Immature natural killer cell (primary cell): ENCODE data around the gene GABRG3. TPM values are rescaled to one million over a fixed set of nuclear protein-coding genes. Genes with fewer than 3 reads are reported as not detected.

Experiments used
- DNase-seq, 3 donors: peaks; one replicate each; pipeline ENCODE4 v3.0.0; 2022; ENCODE audit warnings: mixed read lengths in 1 of 3
- H3K27ac Mint-ChIP-seq, 6 donors: one replicate each; pipeline ENCODE4 v1.8.0; 2020; ENCODE audit warnings: mixed read lengths in 6 of 6, mild to moderate bottlenecking in 5 of 6, inconsistent platforms in 4 of 6, moderate library complexity in 3 of 6
- H3K27me3 Mint-ChIP-seq, 3 donors: one replicate each; pipeline ENCODE4 v1.8.0; 2020 to 2021; ENCODE audit warnings: low read depth in 3 of 3, mild to moderate bottlenecking in 3 of 3, mixed read lengths in 3 of 3, moderate library complexity in 3 of 3, inconsistent platforms in 1 of 3
- H3K36me3 Mint-ChIP-seq, 3 donors: one replicate each; pipeline ENCODE4 v1.8.0; 2020; ENCODE audit warnings: mixed read lengths in 3 of 3, inconsistent platforms in 2 of 3, mild to moderate bottlenecking in 2 of 3
- H3K4me1 Mint-ChIP-seq, 2 donors: one replicate each; pipeline ENCODE4 v1.8.0; 2020; ENCODE audit warnings: inconsistent platforms in 2 of 2, mild to moderate bottlenecking in 2 of 2, mixed read lengths in 2 of 2, moderate library complexity in 1 of 2
- H3K4me3 Mint-ChIP-seq, 5 donors: one replicate each; pipeline ENCODE4 v1.8.0; 2020; ENCODE audit warnings: mild to moderate bottlenecking in 5 of 5, mixed read lengths in 5 of 5, inconsistent platforms in 3 of 5, moderate library complexity in 3 of 5
- H3K9me3 Mint-ChIP-seq, 6 donors: one replicate each; pipeline ENCODE4 v1.8.0; 2020; ENCODE audit warnings: mild to moderate bottlenecking in 6 of 6, mixed read lengths in 6 of 6, inconsistent platforms in 4 of 6, moderate library complexity in 3 of 6
- polyA plus RNA-seq, 3 donors: library from polyadenylated mRNA; unstranded; fragments of 300-500 nt; fragmentation: Illumina TruSeq; gene quantifications; one replicate each; pipeline ENCODE4 v1.2.3, GENCODE V29; 2021

The GABRG3 gene
- polyA plus RNA-seq, 3 donors from 2014 or later: not detected

- Mint-ChIP-seq H3K4me1 (no peaks in the 10 kb centered on the region), H3K27me3 (peaks cover 0 to 2% (median 2%) of the 10 kb centered on the region in 3 donors), H3K36me3 (no peaks in the 10 kb centered on the region), H3K4me3 (no peak overlapping the region), H3K27ac (no peak overlapping the region), H3K9me3 (peaks cover 9 to 38% (median 18%) of the 10 kb centered on the region in 6 donors)
- DNase-seq: no peak
Observed at GRCh38 chr15:27464941-27465612, 494.1 kb downstream of the GABRG3 start.

- Mint-ChIP-seq H3K4me1 (no peaks in the 10 kb centered on the region), H3K27me3 (peaks cover 0 to 2% (median 0%) of the 10 kb centered on the region in 3 donors), H3K36me3 (no peaks in the 10 kb centered on the region), H3K9me3 (peaks cover 4 to 27% (median 15%) of the 10 kb centered on the region in 6 donors), H3K27ac (no peak overlapping the region), H3K4me3 (no peak overlapping the region)
- no peak for DNase-seq
Observed at GRCh38 chr15:27466758-27467157, 495.8 kb downstream of the GABRG3 start.

- Mint-ChIP-seq H3K27ac (no peak overlapping the region), H3K9me3 (peaks cover 0 to 27% (median 12%) of the 10 kb centered on the region in 6 donors), H3K4me1 (no peaks in the 10 kb centered on the region), H3K4me3 (no peak overlapping the region), H3K36me3 (no peaks in the 10 kb centered on the region), H3K27me3 (peaks cover 0 to 2% (median 0%) of the 10 kb centered on the region in 3 donors)
- DNase-seq: no peak
Observed at GRCh38 chr15:27468151-27468591, 497.2 kb downstream of the GABRG3 start.

- Mint-ChIP-seq H3K36me3 (no peaks in the 10 kb centered on the region), H3K27me3 (no peaks in the 10 kb centered on the region), H3K4me1 (no peaks in the 10 kb centered on the region), H3K27ac (no peak overlapping the region), H3K9me3 (peaks cover 2 to 12% (median 6%) of the 10 kb centered on the region in 6 donors), H3K4me3 (no peak overlapping the region)
- DNase-seq: no peak
Observed at GRCh38 chr15:27473845-27474244, 502.9 kb downstream of the GABRG3 start.

- no peaks in the 10 kb centered on the region for H3K4me1 Mint-ChIP-seq
- peaks cover 2 to 8% (median 5%) of the 10 kb centered on the region in 6 donors for H3K9me3 Mint-ChIP-seq
- no peak overlapping the region for H3K27ac Mint-ChIP-seq
- DNase-seq: no peak
- H3K27me3 Mint-ChIP-seq: peaks cover 0 to 1% (median 0%) of the 10 kb centered on the region in 3 donors
- H3K4me3 Mint-ChIP-seq: no peak overlapping the region
- H3K36me3 Mint-ChIP-seq: no peaks in the 10 kb centered on the region
Observed at GRCh38 chr15:27475395-27475794, 504.4 kb downstream of the GABRG3 start.

DNA sequence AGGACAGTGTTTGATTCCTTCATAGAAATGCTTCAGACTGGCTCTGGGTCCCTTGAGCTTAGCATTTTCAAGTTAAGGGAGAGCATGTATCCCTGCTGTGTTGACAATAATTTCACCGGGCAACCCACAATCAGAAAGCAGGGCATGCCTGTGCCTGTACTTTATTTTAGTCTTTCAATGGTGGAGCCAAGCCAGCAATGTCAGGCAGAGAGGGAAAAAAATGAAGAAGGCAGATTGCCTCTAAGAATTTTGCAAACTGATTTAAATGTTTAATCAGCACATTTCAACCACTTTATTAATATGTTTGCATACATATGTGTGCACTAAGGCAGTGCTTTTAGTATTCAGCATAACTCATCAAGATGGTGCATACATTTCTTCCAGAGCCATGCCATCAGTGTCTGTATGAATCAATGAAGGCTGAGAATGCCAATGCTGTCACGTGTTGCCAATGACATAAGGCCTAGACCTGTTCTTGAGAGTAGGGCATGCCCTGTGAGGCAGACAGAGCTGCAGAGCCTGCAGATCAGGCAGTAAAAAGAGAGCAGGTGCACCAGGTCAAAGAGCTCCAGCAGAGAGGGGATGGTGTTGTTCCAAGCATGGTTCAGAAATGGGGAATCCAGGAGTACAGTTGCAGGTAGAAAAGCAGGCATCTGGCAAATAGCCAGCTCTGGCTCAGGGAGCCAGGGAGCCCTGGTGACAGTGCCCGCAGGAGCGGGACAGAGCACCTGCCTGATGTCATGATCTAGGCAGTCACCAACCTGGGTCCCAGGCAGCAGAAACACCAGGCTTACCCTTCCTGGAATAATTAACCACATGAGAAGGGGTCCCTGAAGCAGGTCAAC is 508.5 kb downstream of the GABRG3 start:
- DNase-seq: no peak
- Mint-ChIP-seq H3K27me3 (peaks cover 0 to 2% (median 1%) of the 10 kb centered on the region in 3 donors), H3K4me3 (no peak overlapping the region), H3K36me3 (no peaks in the 10 kb centered on the region), H3K27ac (no peak overlapping the region), H3K4me1 (no peaks in the 10 kb centered on the region), H3K9me3 (peaks cover 5 to 15% (median 9%) of the 10 kb centered on the region in 6 donors)

DNA sequence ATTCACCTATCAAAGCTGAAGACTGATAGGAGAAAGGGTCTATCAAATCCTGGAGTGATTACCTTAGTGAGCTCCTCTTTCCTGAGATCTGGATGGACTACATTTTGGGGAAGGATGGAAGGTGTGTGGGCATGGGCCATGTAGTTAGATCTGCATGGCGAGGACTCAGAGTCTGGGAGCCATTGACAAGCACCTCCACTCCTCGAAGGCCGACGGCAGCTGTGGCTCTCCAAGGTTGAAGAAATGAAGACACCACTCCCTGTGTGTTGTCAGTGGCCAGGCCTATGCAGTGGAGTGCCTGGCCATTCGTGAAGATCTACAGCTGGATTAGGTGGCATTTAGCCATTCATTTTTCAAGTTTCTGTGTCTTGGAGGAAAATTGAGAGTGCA is 509.2 kb downstream of the GABRG3 start:
- Mint-ChIP-seq H3K4me1 (no peaks in the 10 kb centered on the region), H3K4me3 (no peak overlapping the region), H3K27me3 (peaks cover 0 to 2% (median 1%) of the 10 kb centered on the region in 3 donors), H3K9me3 (peaks cover 5 to 21% (median 15%) of the 10 kb centered on the region in 6 donors), H3K36me3 (no peaks in the 10 kb centered on the region), H3K27ac (no peak overlapping the region)
- no peak for DNase-seq

- Mint-ChIP-seq H3K36me3 (no peaks in the 10 kb centered on the region), H3K4me3 (no peak overlapping the region), H3K4me1 (no peaks in the 10 kb centered on the region), H3K27ac (no peak overlapping the region), H3K9me3 (peaks cover 5 to 23% (median 16%) of the 10 kb centered on the region in 6 donors), H3K27me3 (peaks cover 0 to 2% (median 1%) of the 10 kb centered on the region in 3 donors)
- no peak for DNase-seq
Observed at GRCh38 chr15:27480642-27481041, 509.7 kb downstream of the GABRG3 start.

DNA sequence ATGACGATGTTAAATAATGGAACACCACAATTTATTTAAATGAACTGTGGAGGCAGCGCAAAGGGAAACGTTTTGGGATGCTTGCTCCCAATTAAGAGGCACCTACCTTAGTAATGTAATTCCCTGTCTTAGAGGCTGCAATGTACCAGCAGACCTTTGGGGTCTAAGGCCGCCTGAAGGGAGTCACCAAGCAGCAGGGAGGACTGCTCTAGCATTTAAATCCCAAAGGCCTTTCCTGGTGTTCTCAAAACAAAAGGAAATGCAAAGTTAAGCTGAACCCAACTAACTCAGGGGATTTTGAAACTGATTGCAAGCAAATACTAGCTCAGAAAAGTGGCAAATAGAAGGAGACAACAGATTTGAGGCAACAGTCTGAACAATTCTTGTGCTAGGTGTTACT is 510.8 kb downstream of the GABRG3 start:
- Mint-ChIP-seq H3K9me3 (peaks cover 5 to 27% (median 16%) of the 10 kb centered on the region in 6 donors), H3K4me1 (no peaks in the 10 kb centered on the region), H3K36me3 (no peaks in the 10 kb centered on the region), H3K27me3 (peaks cover 0 to 2% (median 1%) of the 10 kb centered on the region in 3 donors), H3K27ac (no peak overlapping the region), H3K4me3 (no peak overlapping the region)
- no peak for DNase-seq

DNA sequence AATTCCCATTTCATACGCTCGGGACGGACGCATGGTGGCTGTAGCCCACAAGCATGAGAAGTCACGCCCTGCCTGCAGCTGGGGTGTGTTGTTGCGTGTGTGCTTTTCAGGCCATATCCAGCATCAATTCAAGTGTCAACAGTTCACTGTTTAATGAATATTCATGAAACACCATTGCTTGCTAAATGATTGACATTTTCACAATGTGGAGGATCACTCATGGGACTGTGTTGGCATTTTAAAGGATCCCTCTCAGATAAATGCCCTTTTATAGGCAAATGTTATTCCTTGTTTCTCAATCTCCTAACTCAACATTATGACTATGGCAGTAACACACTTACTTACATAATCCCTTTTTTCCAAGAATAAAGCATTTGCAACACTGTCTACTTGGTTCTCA is 511.3 kb downstream of the GABRG3 start:
- DNase-seq: no peak
- no peak overlapping the region for H3K27ac Mint-ChIP-seq
- peaks cover 5 to 28% (median 15%) of the 10 kb centered on the region in 6 donors for H3K9me3 Mint-ChIP-seq
- peaks cover 0 to 2% (median 1%) of the 10 kb centered on the region in 3 donors for H3K27me3 Mint-ChIP-seq
- H3K36me3 Mint-ChIP-seq: no peaks in the 10 kb centered on the region
- H3K4me1 Mint-ChIP-seq: no peaks in the 10 kb centered on the region
- H3K4me3 Mint-ChIP-seq: no peak overlapping the region

- no peak overlapping the region for H3K4me3 Mint-ChIP-seq
- H3K4me1 Mint-ChIP-seq: no peaks in the 10 kb centered on the region
- peaks cover 0 to 4% (median 1%) of the 10 kb centered on the region in 3 donors for H3K27me3 Mint-ChIP-seq
- H3K36me3 Mint-ChIP-seq: no peaks in the 10 kb centered on the region
- no peak for DNase-seq
- no peak overlapping the region for H3K27ac Mint-ChIP-seq
- H3K9me3 Mint-ChIP-seq: peaks cover 3 to 28% (median 14%) of the 10 kb centered on the region in 6 donors
Observed at GRCh38 chr15:27483124-27483523, 512.1 kb downstream of the GABRG3 start.

GRCh38 chr15:27485265-27485664 is 514.3 kb downstream of the GABRG3 start:
- H3K27ac Mint-ChIP-seq: no peak overlapping the region
- H3K4me3 Mint-ChIP-seq: no peak overlapping the region
- H3K36me3 Mint-ChIP-seq: no peaks in the 10 kb centered on the region
- H3K4me1 Mint-ChIP-seq: no peaks in the 10 kb centered on the region
- DNase-seq: no peak
- H3K27me3 Mint-ChIP-seq: peaks cover 0 to 4% (median 0%) of the 10 kb centered on the region in 3 donors
- peaks cover 3 to 33% (median 16%) of the 10 kb centered on the region in 6 donors for H3K9me3 Mint-ChIP-seq

- DNase-seq: no peak
- H3K9me3 Mint-ChIP-seq: peaks cover 6 to 31% (median 18%) of the 10 kb centered on the region in 6 donors
- peaks cover 0 to 4% (median 0%) of the 10 kb centered on the region in 3 donors for H3K27me3 Mint-ChIP-seq
- no peak overlapping the region for H3K27ac Mint-ChIP-seq
- no peaks in the 10 kb centered on the region for H3K4me1 Mint-ChIP-seq
- H3K4me3 Mint-ChIP-seq: no peak overlapping the region
- H3K36me3 Mint-ChIP-seq: no peaks in the 10 kb centered on the region
Observed at GRCh38 chr15:27486051-27486450, 515.1 kb downstream of the GABRG3 start.
